ENCODE measurements around the gene CPED1. TPM values are rescaled to one million over a fixed set of nuclear protein-coding genes. Genes with fewer than 3 reads are reported as not detected.
"Not testable (repeated sequence)": the region's sequence is repeated elsewhere in the genome, so short reads cannot be mapped to it uniquely, and the experiment has no call there.

The CPED1 gene
- total RNA-seq, 2 donors from 2014 or later: 3.4 to 15.9 TPM

DNA sequence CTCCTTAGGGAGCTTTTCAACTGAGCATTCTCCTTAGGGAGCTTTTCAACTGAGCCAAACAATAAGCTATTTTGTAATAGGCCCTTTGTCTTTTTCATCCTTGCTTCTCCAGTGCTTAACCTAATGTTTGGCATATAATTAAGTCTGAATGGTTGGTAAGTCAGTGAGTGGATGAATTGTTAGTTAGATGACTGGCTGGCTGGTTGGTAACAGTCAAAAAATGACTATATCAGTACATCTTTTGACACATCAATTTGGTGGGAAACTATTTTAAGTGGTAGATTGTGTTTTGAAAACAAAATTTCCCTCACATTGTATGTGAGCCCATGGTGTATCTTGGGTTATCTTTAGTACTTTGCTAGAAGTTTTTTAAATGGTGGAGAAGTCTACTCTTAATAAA is 21.6 kb upstream of the CPED1 start:
- no peak for ATAC-seq
- intact Hi-C loops (cut with DNase I, micrococcal nuclease): no loop called here
- DNase-seq: no peak

DNA sequence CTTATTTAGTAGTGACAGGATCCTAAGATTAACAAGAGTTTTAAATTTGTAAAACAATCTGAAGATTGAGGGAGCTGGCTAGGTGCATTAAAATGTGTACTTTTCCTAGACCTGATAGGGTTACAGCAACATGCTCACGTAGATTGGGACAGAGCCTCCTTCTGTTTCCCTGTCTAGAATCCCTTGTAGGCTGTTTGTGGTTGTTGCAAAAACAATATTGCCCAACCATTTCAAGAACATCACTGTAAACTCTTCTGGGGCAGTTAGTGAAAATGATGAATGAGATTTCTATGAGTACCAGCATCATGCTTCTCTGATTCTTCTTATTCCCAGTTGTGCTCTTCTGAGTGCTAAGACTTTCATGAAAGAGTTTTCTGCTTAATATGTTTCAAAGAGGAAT is 14.7 kb upstream of the CPED1 start:
- DNase-seq: no peak
- intact Hi-C loops (cut with DNase I, micrococcal nuclease): no loop called here
- no peak for ATAC-seq

GRCh38 chr7:120979765-120980499 is 8.6 kb upstream of the CPED1 start:
- intact Hi-C loops (cut with DNase I, micrococcal nuclease): no loop called here
- no peak for ATAC-seq
- no peak for DNase-seq

- DNase-seq (no peak), ATAC-seq (no peak)
- intact Hi-C loops (cut with DNase I, micrococcal nuclease): no loop called here
Measured at GRCh38 chr7:120981117-120981516, 7.4 kb upstream of the CPED1 start.

GRCh38 chr7:120981888-120982615 is 6.5 kb upstream of the CPED1 start:
- intact Hi-C loops (cut with DNase I, micrococcal nuclease): no loop called here
- DNase-seq: no peak

DNA sequence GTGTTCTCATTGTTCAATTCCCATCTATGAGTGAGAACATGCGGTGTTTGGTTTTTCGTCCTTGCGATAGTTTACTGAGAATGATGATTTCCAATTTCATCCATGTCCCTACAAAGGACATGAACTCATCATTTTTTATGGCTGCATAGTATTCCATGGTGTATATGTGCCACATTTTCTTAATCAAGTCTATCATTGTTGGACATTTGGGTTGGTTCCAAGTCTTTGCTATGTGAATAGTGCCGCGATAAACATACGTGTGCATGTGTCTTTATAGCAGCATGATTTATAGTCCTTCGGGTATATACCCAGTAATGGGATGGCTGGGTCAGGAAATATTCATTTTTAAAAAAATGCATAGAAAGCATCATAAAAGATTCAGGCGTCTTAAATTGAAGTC is 4.9 kb upstream of the CPED1 start:
- DNase-seq; ATAC-seq; intact Hi-C loops (cut with DNase I, micrococcal nuclease): not testable (repeated sequence)

More at GRCh38 chr7:120981888-120982615, 6.5 kb upstream of the CPED1 start:
- no peak for ATAC-seq

GRCh38 chr7:120984406-120984805 is 4.1 kb upstream of the CPED1 start:
- no peak for ATAC-seq
- no peak for DNase-seq
- intact Hi-C loops (cut with DNase I, micrococcal nuclease): no loop called here

GRCh38 chr7:120985130-120985758 is 3.3 kb upstream of the CPED1 start:
- intact Hi-C loops (cut with DNase I, micrococcal nuclease): loop anchor here in 1 of 2 donors (5.0 kb wide), 1 partner anchor 97 kb away; no protein-coding TSS in a partner anchor
- no peak for ATAC-seq
- no peak for DNase-seq

DNA sequence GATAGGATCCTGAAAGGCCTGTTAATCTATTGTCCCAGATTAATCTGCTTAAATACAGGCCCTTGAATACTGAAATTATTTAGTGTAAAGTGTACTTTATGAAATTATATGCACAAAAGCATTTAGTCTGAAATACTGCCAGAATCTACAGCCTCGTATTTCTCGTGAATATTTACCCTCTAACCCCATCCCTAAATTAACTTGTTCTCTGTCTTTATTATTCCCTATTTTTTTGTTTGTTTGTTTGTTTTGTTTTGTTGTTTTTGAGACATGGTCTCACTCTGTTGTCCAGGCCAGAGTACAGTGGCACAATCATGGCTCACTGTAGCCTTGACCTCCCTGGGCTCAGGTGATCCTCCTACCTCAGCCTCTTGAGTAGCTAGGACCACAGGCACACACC is 2.7 kb upstream of the CPED1 start:
- intact Hi-C loops (cut with DNase I, micrococcal nuclease): loop anchor here (2.0 to 5.0 kb wide), 2 partner anchors 95 to 96 kb away; no protein-coding TSS in a partner anchor
- ATAC-seq: no peak
- no peak for DNase-seq

DNA sequence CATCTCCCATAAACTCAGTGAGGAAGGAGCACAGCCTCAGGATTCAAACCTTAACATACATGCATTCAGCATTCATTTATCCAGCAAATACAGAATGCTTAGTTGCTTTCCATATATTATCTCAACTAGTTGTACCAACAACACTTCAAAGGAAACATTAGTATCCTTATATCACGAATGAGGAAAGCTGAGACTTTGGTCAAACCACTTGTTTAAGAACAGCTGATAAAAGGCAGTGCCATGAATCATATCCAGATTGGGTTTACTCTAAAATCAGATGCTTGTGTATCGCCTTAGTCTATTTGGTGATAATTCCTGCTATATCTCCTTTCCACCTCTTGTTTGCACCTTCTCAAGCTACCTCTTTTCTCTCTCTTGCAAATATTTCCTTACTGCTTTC is 1.9 kb upstream of the CPED1 start:
- intact Hi-C loops (cut with DNase I, micrococcal nuclease): loop anchor here (2.0 to 5.0 kb wide), 2 partner anchors 94 to 96 kb away; no protein-coding TSS in a partner anchor
- ATAC-seq (no peak), DNase-seq (no peak)

GRCh38 chr7:120987280-120987679 is 1.2 kb upstream of the CPED1 start:
- ATAC-seq: no peak
- DNase-seq: no peak
- intact Hi-C loops (cut with DNase I, micrococcal nuclease): loop anchor here (2.0 to 5.0 kb wide), 2 partner anchors 94 to 95 kb away; no protein-coding TSS in a partner anchor

- intact Hi-C loops (cut with DNase I, micrococcal nuclease): loop anchor here (2.0 to 5.0 kb wide), 2 partner anchors 93 to 94 kb away; no protein-coding TSS in a partner anchor
- ATAC-seq: peak; percentile 95
- DNase-seq: peak; percentile 88 to 93
Measured at GRCh38 chr7:120987683-120988590, 574 bp upstream of the CPED1 start.

DNA sequence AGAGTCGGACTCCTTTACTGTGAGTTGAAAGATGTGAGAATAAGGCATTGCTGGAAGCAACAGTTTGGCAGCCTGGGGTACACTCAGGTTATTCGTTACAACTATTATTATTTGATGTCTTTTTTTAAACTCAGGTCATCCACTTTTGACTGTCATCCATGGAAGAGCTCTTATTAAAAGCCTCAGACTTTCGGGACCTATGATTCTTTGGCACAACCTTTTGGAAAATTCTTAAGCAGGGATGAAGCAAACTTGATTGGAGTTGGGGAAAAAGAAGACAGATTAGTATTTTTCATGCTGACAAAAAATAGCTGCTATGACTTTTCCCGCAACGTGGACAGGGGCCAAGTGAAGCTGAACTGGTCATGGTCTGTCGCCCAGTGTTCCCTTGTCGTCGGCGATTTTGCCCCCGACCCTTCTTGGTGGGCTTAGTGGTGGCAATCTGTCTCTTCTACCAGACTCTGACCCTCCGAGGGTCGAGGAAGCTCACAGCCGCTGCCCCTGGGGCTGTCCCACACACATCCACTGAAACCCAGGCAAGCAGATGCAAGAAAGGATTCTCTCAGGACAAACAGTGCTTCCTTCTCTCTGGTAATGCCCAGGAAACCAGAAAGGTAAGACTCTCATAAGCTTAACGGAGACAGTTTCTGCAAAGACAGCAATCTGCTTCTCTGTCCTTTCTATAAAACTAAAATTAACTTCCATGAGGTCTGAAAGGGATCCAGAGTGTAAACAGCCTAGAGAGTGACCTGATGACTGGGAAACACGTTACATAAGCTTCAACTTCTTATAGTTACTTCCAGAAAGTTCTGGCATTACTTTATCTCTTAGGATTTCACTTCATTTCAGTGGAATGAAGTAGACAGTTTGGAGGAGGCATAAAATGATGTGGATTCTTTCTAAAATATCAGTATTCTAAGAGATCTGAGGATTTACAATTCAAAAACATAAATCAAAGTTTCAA is 1.0 kb downstream of the CPED1 start:
- intact Hi-C loops (cut with DNase I, micrococcal nuclease): loop anchor here in 1 of 2 donors (5.0 kb wide), 1 partner anchor 93 kb away; no protein-coding TSS in a partner anchor
- DNase-seq: peak in 1 of 2 donors; percentile 24
- ATAC-seq: no peak

- intact Hi-C loops (cut with DNase I, micrococcal nuclease): no loop called here
- no peak for DNase-seq
- ATAC-seq: no peak
Measured at GRCh38 chr7:120990468-120991118, 2.1 kb downstream of the CPED1 start.

GRCh38 chr7:120991161-120991560 is 2.6 kb downstream of the CPED1 start:
- no peak for ATAC-seq
- DNase-seq: no peak
- intact Hi-C loops (cut with DNase I, micrococcal nuclease): no loop called here

DNA sequence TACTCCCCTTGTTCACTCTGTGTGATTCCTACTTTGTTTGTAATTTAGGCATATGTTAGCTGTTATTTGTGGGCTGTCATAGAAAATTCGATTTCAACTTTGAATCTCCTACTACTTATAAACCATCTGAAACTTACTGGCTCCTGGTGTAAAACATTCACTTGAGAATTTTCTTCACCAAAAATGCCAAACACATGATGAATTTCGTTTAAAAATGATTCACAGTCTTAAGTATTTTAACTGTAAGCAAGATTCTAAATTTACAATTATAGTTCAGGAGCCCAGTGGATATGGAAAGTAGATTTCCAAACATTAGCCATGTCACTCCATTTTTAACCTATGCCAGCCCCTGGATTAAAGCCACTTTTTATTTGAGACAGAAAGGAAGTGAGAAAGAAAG is 3.1 kb downstream of the CPED1 start:
- intact Hi-C loops (cut with DNase I, micrococcal nuclease): no loop called here
- ATAC-seq (no peak), DNase-seq (no peak)
